ENCODE measurements around the gene MAP4K4.

MAP4K4 gene

DNA sequence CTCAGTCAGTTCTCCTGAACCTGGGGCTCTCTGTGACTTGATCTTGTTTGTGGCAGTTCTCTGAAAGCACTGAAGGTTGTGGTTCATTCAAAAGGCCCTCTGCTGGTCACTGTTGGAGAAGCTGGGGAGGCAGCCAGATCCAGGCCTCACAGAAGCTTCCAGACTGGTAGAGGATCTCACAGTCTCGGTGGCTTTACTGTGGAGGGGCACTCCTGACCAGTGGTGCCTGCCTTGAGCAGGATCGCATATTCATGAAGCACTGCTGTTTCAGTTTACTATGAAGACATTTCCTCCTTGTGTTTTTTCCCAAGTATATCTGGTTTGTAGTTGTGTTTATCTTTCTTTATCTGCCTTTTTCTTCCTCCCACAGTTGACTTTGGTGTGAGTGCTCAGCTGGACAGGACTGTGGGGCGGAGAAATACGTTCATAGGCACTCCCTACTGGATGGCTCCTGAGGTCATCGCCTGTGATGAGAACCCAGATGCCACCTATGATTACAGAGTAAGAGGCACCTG lies 133.9 kb downstream of the MAP4K4 start:
- peak; percentile 74 for TF ChIP-seq CTCF (IDR thresholded peaks at IDR 0.05; ENCODE audit: extremely low read depth, insufficient read depth, missing control alignments)
- in situ Hi-C loops (cut with MboI; ENCODE audit: low pct_unique_long_range_greater_than_20kb, low sequenced_read_pairs, unreplicated experiment), result loop anchor here (25.0 kb wide), 1 partner anchor 419 kb away; no protein-coding TSS in a partner anchor
- DNase-seq (ENCODE audit: low spot score), result peak; percentile 51

DNA sequence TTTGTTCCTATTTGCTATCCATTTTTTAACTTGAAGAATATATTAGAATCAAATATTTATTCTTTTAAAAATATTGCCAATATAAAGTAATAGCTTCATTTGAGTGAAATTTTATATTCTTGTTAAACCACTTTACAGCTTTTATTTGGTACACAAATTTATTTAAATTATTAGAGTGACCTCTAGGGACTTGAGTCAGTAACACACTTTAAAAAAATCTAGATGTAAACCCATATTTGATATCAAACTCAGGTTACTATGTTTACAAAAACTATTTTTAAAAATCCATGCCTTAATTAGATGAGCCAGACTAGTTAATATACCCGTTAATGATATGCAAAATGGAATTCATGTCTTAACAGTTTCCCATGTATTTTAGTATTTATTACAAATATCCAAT lies 134.6 kb downstream of the MAP4K4 start:
- in situ Hi-C loops (cut with MboI; ENCODE audit: low pct_unique_long_range_greater_than_20kb, low sequenced_read_pairs, unreplicated experiment), result loop anchor here (25.0 kb wide), 1 partner anchor 420 kb away; no protein-coding TSS in a partner anchor
- no peak for DNase-seq (ENCODE audit: low spot score)
- no peak for TF ChIP-seq CTCF (IDR thresholded peaks at IDR 0.05; ENCODE audit: extremely low read depth, insufficient read depth, missing control alignments)

GRCh38 chr2:101833890-101834523 lies 136.5 kb downstream of the MAP4K4 start:
- TF ChIP-seq CTCF (IDR thresholded peaks at IDR 0.05; ENCODE audit: extremely low read depth, insufficient read depth, missing control alignments), result no peak
- DNase-seq (ENCODE audit: low spot score), result no peak
- in situ Hi-C loops (cut with MboI; ENCODE audit: low pct_unique_long_range_greater_than_20kb, low sequenced_read_pairs, unreplicated experiment), result loop anchor here (25.0 kb wide), 1 partner anchor 422 kb away; no protein-coding TSS in a partner anchor

DNA sequence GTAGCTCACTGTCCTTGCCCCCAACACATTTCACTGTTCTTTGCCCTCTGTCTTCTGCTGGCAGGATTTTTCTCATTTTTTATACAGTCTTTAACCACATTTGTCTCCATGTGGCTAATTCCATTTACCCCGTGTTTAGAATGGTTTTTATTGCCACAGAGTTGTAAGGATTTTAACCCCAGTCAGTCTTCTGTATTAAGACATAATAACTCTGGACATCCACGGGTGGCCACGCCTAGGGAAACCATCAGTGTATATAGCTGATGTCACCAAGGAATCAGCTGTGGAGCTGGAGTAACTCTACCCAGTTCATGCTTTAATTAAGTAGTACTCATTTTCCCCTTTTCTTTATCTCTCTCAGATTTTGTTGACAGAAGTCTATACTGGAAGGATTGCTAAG lies 139.8 kb downstream of the MAP4K4 start:
- no peak for TF ChIP-seq CTCF (IDR thresholded peaks at IDR 0.05; ENCODE audit: extremely low read depth, insufficient read depth, missing control alignments)
- DNase-seq (ENCODE audit: low spot score), result no peak
- in situ Hi-C loops (cut with MboI; ENCODE audit: low pct_unique_long_range_greater_than_20kb, low sequenced_read_pairs, unreplicated experiment), result loop anchor here (25.0 kb wide), 1 partner anchor 425 kb away; no protein-coding TSS in a partner anchor

- no peak for DNase-seq (ENCODE audit: low spot score)
- in situ Hi-C loops (cut with MboI; ENCODE audit: low pct_unique_long_range_greater_than_20kb, low sequenced_read_pairs, unreplicated experiment), result loop anchor here (25.0 kb wide), 1 partner anchor 430 kb away; no protein-coding TSS in a partner anchor
- no peak for TF ChIP-seq CTCF (IDR thresholded peaks at IDR 0.05; ENCODE audit: extremely low read depth, insufficient read depth, missing control alignments)
Observed at GRCh38 chr2:101841679-101842327, 144.3 kb downstream of the MAP4K4 start.

DNA sequence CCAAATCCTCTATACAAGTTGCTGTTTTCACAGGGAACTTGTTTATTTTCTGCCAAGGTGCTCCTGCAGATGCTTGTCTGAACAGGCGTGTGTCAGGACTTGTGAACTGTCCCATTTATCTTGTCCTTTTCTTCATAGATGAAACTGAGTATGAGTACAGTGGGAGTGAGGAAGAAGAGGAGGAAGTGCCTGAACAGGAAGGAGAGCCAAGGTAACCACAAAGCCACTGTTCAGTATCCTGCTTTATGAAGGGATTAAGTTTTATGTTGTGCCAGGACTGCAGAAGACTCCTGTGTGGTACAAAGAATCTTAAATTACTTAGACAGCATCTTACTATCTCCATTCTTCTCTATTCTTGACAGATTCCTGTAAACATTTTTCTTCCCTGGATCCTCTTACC lies 145.0 kb downstream of the MAP4K4 start:
- in situ Hi-C loops (cut with MboI; ENCODE audit: low pct_unique_long_range_greater_than_20kb, low sequenced_read_pairs, unreplicated experiment), result loop anchor here (25.0 kb wide), 1 partner anchor 430 kb away; no protein-coding TSS in a partner anchor
- no peak for DNase-seq (ENCODE audit: low spot score)
- TF ChIP-seq CTCF (IDR thresholded peaks at IDR 0.05; ENCODE audit: extremely low read depth, insufficient read depth, missing control alignments), result no peak

All from GM13977 (cell line).